ENCODE measurements around the gene PPIP5K1. TPM values are rescaled to one million over a fixed set of nuclear protein-coding genes. Genes with fewer than 3 reads are reported as not detected.

PPIP5K1 gene
- polyA plus RNA-seq, 1 donor (not counting 4 experiments of a cell fraction or from before 2014, with no cell fraction given), result 52.9 TPM

DNA sequence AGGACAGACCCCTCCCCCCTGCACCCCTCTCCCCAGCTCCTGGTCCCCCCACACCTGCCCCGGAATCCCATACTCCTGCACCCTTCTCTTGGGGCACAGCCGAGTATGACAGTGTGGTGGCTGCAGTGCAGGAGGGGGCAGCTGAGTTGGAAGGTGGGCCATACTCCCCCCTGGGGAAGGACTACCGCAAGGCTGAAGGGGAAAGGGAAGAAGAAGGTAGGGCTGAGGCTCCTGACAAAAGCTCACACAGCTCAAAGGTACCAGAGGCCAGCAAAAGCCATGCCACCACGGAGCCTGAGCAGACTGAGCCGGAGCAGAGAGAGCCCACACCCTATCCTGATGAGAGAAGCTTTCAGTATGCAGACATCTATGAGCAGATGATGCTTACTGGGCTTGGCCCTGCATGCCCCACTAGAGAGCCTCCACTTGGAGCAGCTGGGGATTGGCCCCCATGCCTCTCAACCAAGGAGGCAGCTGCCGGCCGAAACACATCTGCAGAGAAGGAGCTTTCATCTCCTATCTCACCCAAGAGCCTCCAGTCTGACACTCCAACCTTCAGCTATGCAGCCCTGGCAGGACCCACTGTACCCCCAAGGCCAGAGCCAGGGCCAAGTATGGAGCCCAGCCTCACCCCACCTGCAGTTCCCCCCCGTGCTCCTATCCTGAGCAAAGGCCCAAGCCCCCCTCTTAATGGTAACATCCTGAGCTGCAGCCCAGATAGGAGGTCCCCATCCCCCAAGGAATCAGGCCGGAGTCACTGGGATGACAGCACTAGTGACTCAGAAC is 62.8 kb downstream of the PPIP5K1 start:
- Histone ChIP-seq H3K27me3 (ENCODE audit: control insufficient read depth, extremely low read depth, insufficient read depth, low read length) (peaks cover 17% of the 10 kb centered on the region), H3K4me3 (ENCODE audit: control insufficient read depth in 2 of 3, extremely low read depth in 1 of 3, insufficient read depth in 2 of 3, low read depth in 1 of 3, low read length in 3 of 3) (no peak overlapping the region), H3K4me2 (ENCODE audit: control insufficient read depth, extremely low read depth, insufficient read depth, low read depth, low read length) (no peak overlapping the region), H4K20me1 (ENCODE audit: control insufficient read depth, extremely low read depth, insufficient read depth, low read length) (no peaks in the 10 kb centered on the region), H3K79me2 (ENCODE audit: control insufficient read depth, insufficient read depth, low read length) (no peaks in the 10 kb centered on the region), H3K9ac (ENCODE audit: control insufficient read depth, extremely low read depth, insufficient read depth, low read length) (no peak overlapping the region), H3K36me3 (ENCODE audit: control insufficient read depth in 2 of 2, extremely low read depth in 1 of 2, insufficient read depth in 2 of 2, low read length in 2 of 2) (no peaks in the 10 kb centered on the region), H3K9me3 (ENCODE audit: control insufficient read depth, low read depth, low read length) (no peaks in the 10 kb centered on the region), H3K27ac (ENCODE audit: control insufficient read depth, insufficient read depth, low read length) (no peak overlapping the region), H2AFZ (ENCODE audit: control insufficient read depth, low read length) (no peak overlapping the region), H3K4me1 (ENCODE audit: control insufficient read depth, extremely low read depth, insufficient read depth, low read length) (no peaks in the 10 kb centered on the region), H3K9me1 (ENCODE audit: control insufficient read depth, extremely low read depth, insufficient read depth, low read length) (no peaks in the 10 kb centered on the region)
- no peak for DNase-seq (ENCODE audit: low read depth, low spot score)
- dilution Hi-C loops (cut with MboI; ENCODE audit: extremely low pct_ligation_motif_present, low sequenced_read_pairs), result no loop called here
- no peak for FAIRE-seq
- TF ChIP-seq EZH2 (IDR thresholded peaks at IDR 0.05; ENCODE audit: low read length), result no peak
- no peak for TF ChIP-seq CTCF (optimal IDR thresholded peaks at IDR 0.05 in 1 of 3, IDR thresholded peaks at IDR 0.05 in 1 of 3, conservative IDR thresholded peaks at IDR 0.05 in 1 of 3; ENCODE audit: extremely low read depth in 1 of 3, insufficient read depth in 2 of 3, low read length in 3 of 3)

DNA sequence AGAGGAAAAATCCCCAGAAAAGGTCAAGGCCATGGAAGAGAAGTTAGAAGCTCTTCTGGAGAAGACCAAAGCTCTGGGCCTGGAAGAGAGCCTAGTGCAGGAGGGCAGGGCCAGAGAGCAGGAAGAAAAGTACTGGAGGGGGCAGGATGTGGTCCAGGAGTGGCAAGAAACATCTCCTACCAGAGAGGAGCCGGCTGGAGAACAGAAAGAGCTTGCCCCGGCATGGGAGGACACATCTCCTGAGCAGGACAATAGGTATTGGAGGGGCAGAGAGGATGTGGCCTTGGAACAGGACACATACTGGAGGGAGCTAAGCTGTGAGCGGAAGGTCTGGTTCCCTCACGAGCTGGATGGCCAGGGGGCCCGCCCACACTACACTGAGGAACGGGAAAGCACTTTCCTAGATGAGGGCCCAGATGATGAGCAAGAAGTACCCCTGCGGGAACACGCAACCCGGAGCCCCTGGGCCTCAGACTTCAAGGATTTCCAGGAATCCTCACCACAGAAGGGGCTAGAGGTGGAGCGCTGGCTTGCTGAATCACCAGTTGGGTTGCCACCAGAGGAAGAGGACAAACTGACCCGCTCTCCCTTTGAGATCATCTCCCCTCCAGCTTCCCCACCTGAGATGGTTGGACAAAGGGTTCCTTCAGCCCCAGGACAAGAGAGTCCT is 63.6 kb downstream of the PPIP5K1 start:
- Histone ChIP-seq H3K9ac (ENCODE audit: control insufficient read depth, extremely low read depth, insufficient read depth, low read length) (no peak overlapping the region), H3K4me2 (ENCODE audit: control insufficient read depth, extremely low read depth, insufficient read depth, low read depth, low read length) (no peak overlapping the region), H2AFZ (ENCODE audit: control insufficient read depth, low read length) (no peak overlapping the region), H4K20me1 (ENCODE audit: control insufficient read depth, extremely low read depth, insufficient read depth, low read length) (no peaks in the 10 kb centered on the region), H3K4me3 (ENCODE audit: control insufficient read depth in 2 of 3, extremely low read depth in 1 of 3, insufficient read depth in 2 of 3, low read depth in 1 of 3, low read length in 3 of 3) (no peak overlapping the region), H3K9me1 (ENCODE audit: control insufficient read depth, extremely low read depth, insufficient read depth, low read length) (no peaks in the 10 kb centered on the region), H3K4me1 (ENCODE audit: control insufficient read depth, extremely low read depth, insufficient read depth, low read length) (no peaks in the 10 kb centered on the region), H3K27ac (ENCODE audit: control insufficient read depth, insufficient read depth, low read length) (no peak overlapping the region), H3K27me3 (ENCODE audit: control insufficient read depth, extremely low read depth, insufficient read depth, low read length) (peaks cover 23% of the 10 kb centered on the region), H3K79me2 (ENCODE audit: control insufficient read depth, insufficient read depth, low read length) (no peaks in the 10 kb centered on the region), H3K9me3 (ENCODE audit: control insufficient read depth, low read depth, low read length) (no peaks in the 10 kb centered on the region), H3K36me3 (ENCODE audit: control insufficient read depth in 2 of 2, extremely low read depth in 1 of 2, insufficient read depth in 2 of 2, low read length in 2 of 2) (no peaks in the 10 kb centered on the region)
- dilution Hi-C loops (cut with MboI; ENCODE audit: extremely low pct_ligation_motif_present, low sequenced_read_pairs), result no loop called here
- TF ChIP-seq CTCF (optimal IDR thresholded peaks at IDR 0.05 in 1 of 3, IDR thresholded peaks at IDR 0.05 in 1 of 3, conservative IDR thresholded peaks at IDR 0.05 in 1 of 3; ENCODE audit: extremely low read depth in 1 of 3, insufficient read depth in 2 of 3, low read length in 3 of 3), result no peak
- TF ChIP-seq EZH2 (IDR thresholded peaks at IDR 0.05; ENCODE audit: low read length), result no peak
- FAIRE-seq (no peak), DNase-seq (ENCODE audit: low read depth, low spot score) (no peak)
